Small intestine (tissue), 7 donors: ENCODE results near the gene PCSK6. TPM values are rescaled to one million over a fixed set of nuclear protein-coding genes. Genes with fewer than 3 reads are reported as not detected.
A peak's percentile ranks its signal among the peaks of the same experiment; 100 is the strongest.

Experiments used
- DNase-seq, 2 donors: peaks; one replicate each; pipeline versions ENCODE4 v3.0.0 to v3.0.0-alpha.2; 2013
- FAIRE-seq: peaks from 2 replicates; lab custom pipeline; 2012; peaks lifted over from hg19 to GRCh38; lab: Jason Lieb, UNC
- H3K27ac ChIP-seq, 3 donors: one replicate each; pipeline ENCODE4 v1.5.1; 2013; ENCODE audit warnings: low read length in 2 of 3, mild to moderate bottlenecking in 2 of 3, control low read depth in 1 of 3, inconsistent platforms in 1 of 3, low read depth in 1 of 3, moderate library complexity in 1 of 3
- H3K27me3 ChIP-seq, 3 donors: one replicate each; pipeline ENCODE4 v1.6.1; 2013; ENCODE audit warnings: low read length in 3 of 3, inconsistent platforms in 1 of 3; ENCODE audit not compliant: control insufficient read depth in 3 of 3, insufficient read depth in 3 of 3
- H3K36me3 ChIP-seq, 3 donors: one replicate each; pipeline ENCODE4 v1.6.1; 2013; ENCODE audit warnings: low read length in 3 of 3, inconsistent platforms in 1 of 3, low read depth in 1 of 3, mild to moderate bottlenecking in 1 of 3, moderate library complexity in 1 of 3; ENCODE audit not compliant: control insufficient read depth in 3 of 3, insufficient read depth in 2 of 3
- H3K4me1 ChIP-seq, 3 donors: one replicate each; pipeline ENCODE4 v1.6.1; 2013; ENCODE audit warnings: low read length in 2 of 3, inconsistent platforms in 1 of 3, low read depth in 1 of 3, mild to moderate bottlenecking in 1 of 3, moderate library complexity in 1 of 3; ENCODE audit not compliant: control insufficient read depth in 3 of 3, insufficient read depth in 2 of 3
- H3K4me3 ChIP-seq, 3 donors: one replicate each; pipeline ENCODE4 v1.5.1; 2013; ENCODE audit warnings: low read length in 3 of 3, control low read depth in 1 of 3, inconsistent platforms in 1 of 3, low read depth in 1 of 3, mild to moderate bottlenecking in 1 of 3, moderate library complexity in 1 of 3
- H3K9me3 ChIP-seq, 2 donors: one replicate each; pipeline ENCODE4 v1.6.1; 2013; ENCODE audit warnings: low read depth in 1 of 2, low read length in 1 of 2; ENCODE audit not compliant: control insufficient read depth in 2 of 2, insufficient read depth in 1 of 2
- WGBS, 3 donors: extraction: QIAGEN DNeasy Blood & Tissue Kit; methylation state at CpG; one replicate each; pipeline ENCODE4 v1.1.7; 2013; 5-methylcytosine and 5-hydroxymethylcytosine counted together
- polyA plus RNA-seq, 4 donors: library from polyadenylated mRNA; stranded (reverse) in 3 of 4; unstranded in 1 of 4; fragments of 200-250 nt in 3 of 4; fragments of 120-200 nt in 1 of 4; gene quantifications; one replicate each; pipeline versions ENCODE4 v1.2.1 to v1.2.3, GENCODE V29; 2013
- donor health status: healthy with polysubstance abuse.
- donor health status: control.
- donor health status: control.
- donor health status: Bipolar disorder and iron deficiency.
- donor health status: healthy.

PCSK6 gene
- polyA plus RNA-seq, 4 donors = 0.67 to 26.2 (median 6.5) TPM

DNA sequence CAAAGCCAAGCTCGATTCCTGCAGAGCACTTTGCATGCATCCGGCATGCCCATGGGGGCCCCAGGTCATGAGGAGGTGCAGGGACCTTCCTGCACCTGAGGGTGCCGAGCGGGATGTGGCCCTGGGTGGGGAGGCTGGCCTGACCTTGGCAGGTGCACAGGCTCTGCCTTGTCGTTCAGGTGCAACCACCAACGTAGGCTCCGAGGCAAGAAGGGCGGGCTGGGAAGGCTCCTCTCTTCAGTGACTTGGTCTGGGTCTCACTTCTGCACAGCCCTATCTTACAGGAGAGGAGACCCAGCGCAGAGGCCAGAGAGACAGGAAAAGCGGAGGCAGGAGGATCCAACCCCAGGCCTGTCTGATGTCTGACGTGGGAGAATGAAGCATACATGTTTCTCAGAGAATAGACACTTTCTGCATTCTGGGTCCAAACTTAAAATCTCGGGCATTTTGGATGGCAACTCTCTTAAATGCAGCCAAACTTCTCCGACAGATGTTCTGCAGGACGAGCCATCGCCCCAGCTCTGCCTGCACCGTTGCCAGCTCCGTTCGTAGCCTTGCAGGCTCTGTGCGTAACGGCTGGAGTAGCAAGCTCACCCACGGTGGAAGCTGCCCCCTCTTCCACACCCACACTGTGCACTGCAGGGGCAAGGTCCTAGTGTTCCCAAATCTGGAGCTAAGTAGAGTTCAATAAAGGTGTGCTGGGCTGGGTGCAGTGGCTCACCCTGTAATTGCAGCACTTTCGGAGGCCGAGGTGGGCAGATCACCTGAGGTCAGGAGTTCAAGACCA is 133.6 kb downstream of the PCSK6 start:
- H3K4me1 ChIP-seq = no peaks in the 10 kb centered on the region
- H3K27ac ChIP-seq = no peak overlapping the region
- H3K27me3 ChIP-seq = no peaks in the 10 kb centered on the region
- FAIRE-seq (no peak), DNase-seq (no peak)
- 75 to 91% (median 83%) methylated on average over 23 of the region's 23 CpGs for WGBS, 3 donors
- H3K36me3 ChIP-seq = peaks cover 0 to 9% (median 0%) of the 10 kb centered on the region in 3 donors
- no peaks in the 10 kb centered on the region for H3K9me3 ChIP-seq
- H3K4me3 ChIP-seq = no peak overlapping the region

- Histone ChIP-seq H3K36me3 (peaks cover 0 to 12% (median 0%) of the 10 kb centered on the region in 3 donors), H3K27me3 (no peaks in the 10 kb centered on the region), H3K9me3 (no peaks in the 10 kb centered on the region), H3K4me1 (no peaks in the 10 kb centered on the region), H3K27ac (no peak overlapping the region), H3K4me3 (no peak overlapping the region)
- WGBS, 3 donors = 90 to 92% (median 91%) methylated on average over 5 of the region's 5 CpGs
- no peak for DNase-seq
- FAIRE-seq = no peak
Observed at GRCh38 chr15:101354891-101355623, 134.4 kb downstream of the PCSK6 start.

GRCh38 chr15:101353240-101353639 is 136.3 kb downstream of the PCSK6 start:
- FAIRE-seq = no peak
- Histone ChIP-seq H3K4me1 (peaks cover 0 to 4% (median 0%) of the 10 kb centered on the region in 3 donors), H3K9me3 (no peaks in the 10 kb centered on the region), H3K27ac (no peak overlapping the region), H3K27me3 (no peaks in the 10 kb centered on the region), H3K4me3 (no peak overlapping the region), H3K36me3 (peaks cover 0 to 10% (median 0%) of the 10 kb centered on the region in 3 donors)
- DNase-seq = no peak
- whole genome bisulfite sequencing, 3 donors = 84 to 92% (median 85%) methylated on average over 7 of the region's 7 CpGs

DNA sequence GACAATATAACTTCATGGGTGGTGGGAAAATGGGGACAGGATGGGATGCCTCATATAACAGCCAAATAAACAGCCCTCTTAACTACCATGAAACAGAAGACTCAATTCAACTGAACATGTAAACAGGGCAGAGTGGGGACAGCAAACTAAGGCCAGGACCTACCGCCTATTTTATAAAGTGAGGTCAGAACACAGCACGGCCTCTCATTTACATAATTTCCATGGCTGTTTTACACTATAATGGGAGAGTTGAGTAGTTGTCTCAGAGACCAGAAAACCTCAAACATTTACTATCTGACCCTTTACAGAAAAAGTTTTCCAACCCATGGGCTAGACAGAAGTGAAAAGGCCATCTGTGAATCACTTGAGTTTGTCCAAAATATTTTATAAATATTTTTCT is 137.8 kb downstream of the PCSK6 start:
- DNase-seq (no peak), FAIRE-seq (no peak)
- Histone ChIP-seq H3K27ac (no peak overlapping the region), H3K36me3 (peaks cover 0 to 13% (median 0%) of the 10 kb centered on the region in 3 donors), H3K27me3 (no peaks in the 10 kb centered on the region), H3K4me1 (peaks cover 0 to 4% (median 0%) of the 10 kb centered on the region in 3 donors), H3K9me3 (no peaks in the 10 kb centered on the region), H3K4me3 (no peak overlapping the region)
- WGBS, 3 donors = 69 to 94% (median 84%) methylated on average over 2 of the region's 2 CpGs

GRCh38 chr15:101349047-101349951 is 140.2 kb downstream of the PCSK6 start:
- 63 to 82% (median 65%) methylated on average over 14 of the region's 14 CpGs for WGBS, 3 donors
- peak; percentile 24 to 35 for DNase-seq
- no peak for FAIRE-seq
- Histone ChIP-seq H3K4me3 (no peak overlapping the region), H3K4me1 (peaks cover 0 to 4% (median 0%) of the 10 kb centered on the region in 3 donors), H3K9me3 (no peaks in the 10 kb centered on the region), H3K27me3 (no peaks in the 10 kb centered on the region), H3K36me3 (peaks cover 0 to 6% (median 0%) of the 10 kb centered on the region in 3 donors), H3K27ac (no peak overlapping the region)

- DNase-seq (no peak), FAIRE-seq (no peak)
- no peak overlapping the region for H3K4me3 ChIP-seq
- H3K27me3 ChIP-seq = no peaks in the 10 kb centered on the region
- 65 to 72% (median 66%) methylated on average over 12 of the region's 12 CpGs for WGBS, 3 donors
- no peak overlapping the region for H3K27ac ChIP-seq
- H3K4me1 ChIP-seq = peaks cover 0 to 4% (median 0%) of the 10 kb centered on the region in 3 donors
- H3K36me3 ChIP-seq = peaks cover 0 to 6% (median 0%) of the 10 kb centered on the region in 3 donors
- no peaks in the 10 kb centered on the region for H3K9me3 ChIP-seq
Observed at GRCh38 chr15:101348643-101349042, 140.9 kb downstream of the PCSK6 start.

- H3K27ac ChIP-seq = no peak overlapping the region
- WGBS, 3 donors = 85 to 94% (median 94%) methylated on average over 17 of the region's 17 CpGs
- H3K4me1 ChIP-seq = peaks cover 0 to 4% (median 0%) of the 10 kb centered on the region in 3 donors
- FAIRE-seq = no peak
- no peak overlapping the region for H3K4me3 ChIP-seq
- peaks cover 0 to 6% (median 0%) of the 10 kb centered on the region in 3 donors for H3K36me3 ChIP-seq
- no peaks in the 10 kb centered on the region for H3K9me3 ChIP-seq
- no peaks in the 10 kb centered on the region for H3K27me3 ChIP-seq
- DNase-seq = no peak
Observed at GRCh38 chr15:101348015-101348414, 141.5 kb downstream of the PCSK6 start.

- H3K36me3 ChIP-seq = peaks cover 0 to 6% (median 0%) of the 10 kb centered on the region in 3 donors
- H3K27me3 ChIP-seq = no peaks in the 10 kb centered on the region
- H3K9me3 ChIP-seq = no peaks in the 10 kb centered on the region
- DNase-seq (no peak), FAIRE-seq (no peak)
- no peak overlapping the region for H3K4me3 ChIP-seq
- no peak overlapping the region for H3K27ac ChIP-seq
- 74 to 81% (median 75%) methylated on average over 5 of the region's 5 CpGs for WGBS, 3 donors
- peaks cover 0 to 4% (median 0%) of the 10 kb centered on the region in 3 donors for H3K4me1 ChIP-seq
Observed at GRCh38 chr15:101347454-101347853, 142.1 kb downstream of the PCSK6 start.
